Upper lobe of left lung (tissue), 6 donors: ENCODE measurements around the gene SENP2. TPM values are rescaled to one million over a fixed set of nuclear protein-coding genes. Genes with fewer than 3 reads are reported as not detected.
"Not testable (repeated sequence)": the region's sequence is repeated elsewhere in the genome, so short reads cannot be mapped to it uniquely, and the experiment has no call there.

Source experiments
- ATAC-seq, 2 donors: fragments of 200-7000 bp; cut with Tn5 transposase; one replicate each; pipeline ENCODE4 v1.9.1; 2022; ENCODE audit warnings: mild to moderate bottlenecking in 2 of 2, moderate library complexity in 2 of 2; ENCODE audit not compliant: low FRiP score in 2 of 2
- DNase-seq, 2 donors: peaks; one replicate each; pipeline ENCODE4 v3.0.0-alpha.2; 2019 to 2020
- H3K27ac ChIP-seq, 4 donors: fragments of 200-600 bp; sonication (generic); one replicate each; pipeline ENCODE4 v1.5.1; 2016 to 2019
- H3K27me3 ChIP-seq, 4 donors: fragments of 200-600 bp; sonication (generic); one replicate each; pipeline ENCODE4 v1.5.1; 2017 to 2019
- H3K36me3 ChIP-seq, 4 donors: fragments of 200-600 bp; sonication (generic); one replicate each; pipeline ENCODE4 v1.5.1; 2016 to 2019
- H3K4me1 ChIP-seq, 4 donors: fragments of 200-600 bp; sonication (generic); one replicate each; pipeline ENCODE4 v1.5.1; 2018 to 2019
- H3K4me3 ChIP-seq, 4 donors: fragments of 200-600 bp; sonication (generic); one replicate each; pipeline ENCODE4 v1.5.1; 2017 to 2019; ENCODE audit warnings: mild to moderate bottlenecking in 2 of 4, moderate library complexity in 1 of 4
- H3K9me3 ChIP-seq, 4 donors: fragments of 200-600 bp; sonication (generic); one replicate each; pipeline ENCODE4 v1.5.1; 2018 to 2019
- EP300 ChIP-seq, 4 donors: sonication (generic); formaldehyde crosslinking; IDR thresholded peaks; one replicate each; pipeline ENCODE4 v1.5.1; 2017; ENCODE audit warnings: antibody characterized with exemption in 4 of 4, control low read depth in 2 of 4
- POLR2A ChIP-seq, 4 donors: fragments of 450-650 bp; IDR thresholded peaks; one replicate each; pipeline ENCODE4 v1.5.1; 2016 to 2017; ENCODE audit warnings: antibody characterized with exemption in 4 of 4, mild to moderate bottlenecking in 2 of 4
- POLR2AphosphoS5 ChIP-seq, 2 donors: sonication (generic); formaldehyde crosslinking; IDR thresholded peaks; one replicate each; pipeline ENCODE4 v1.5.1; 2017; ENCODE audit warnings: antibody characterized with exemption in 2 of 2
- WGBS, 2 donors: methylation state at CpG; one replicate each; pipeline ENCODE4 v1.1.5; 2017 to 2018; 5-methylcytosine and 5-hydroxymethylcytosine counted together
- total RNA-seq, 6 donors: library from RNA; depleted of rRNA in 4 of 6; stranded (reverse); fragments of >200 nt in 4 of 6; gene quantifications; one replicate each; pipeline versions ENCODE4 v1.1.0 to v1.2.1, GENCODE V29; 2016 to 2021
- TF ChIP-seq, protein P1 (sequence below), 6 experiments: fragments of 450-650 bp in 4 of 6; fragments of 200-600 bp in 2 of 6; sonication (generic) in 2 of 6; IDR thresholded peaks; one replicate each; pipeline ENCODE4 v1.5.1; 2016 to 2019; ENCODE audit warnings: antibody characterized with exemption in 6 of 6
- donor health status: DM: no; HTN: no; CAD: no; lungs with moderate emphysema.
- donor health status: DM: no; HTN: yes; CAD: no; lungs with severe emphysema.

SENP2 gene
- total RNA-seq, 6 donors from 2014 or later: 18.9 to 42.2 (median 31.6) TPM

DNA sequence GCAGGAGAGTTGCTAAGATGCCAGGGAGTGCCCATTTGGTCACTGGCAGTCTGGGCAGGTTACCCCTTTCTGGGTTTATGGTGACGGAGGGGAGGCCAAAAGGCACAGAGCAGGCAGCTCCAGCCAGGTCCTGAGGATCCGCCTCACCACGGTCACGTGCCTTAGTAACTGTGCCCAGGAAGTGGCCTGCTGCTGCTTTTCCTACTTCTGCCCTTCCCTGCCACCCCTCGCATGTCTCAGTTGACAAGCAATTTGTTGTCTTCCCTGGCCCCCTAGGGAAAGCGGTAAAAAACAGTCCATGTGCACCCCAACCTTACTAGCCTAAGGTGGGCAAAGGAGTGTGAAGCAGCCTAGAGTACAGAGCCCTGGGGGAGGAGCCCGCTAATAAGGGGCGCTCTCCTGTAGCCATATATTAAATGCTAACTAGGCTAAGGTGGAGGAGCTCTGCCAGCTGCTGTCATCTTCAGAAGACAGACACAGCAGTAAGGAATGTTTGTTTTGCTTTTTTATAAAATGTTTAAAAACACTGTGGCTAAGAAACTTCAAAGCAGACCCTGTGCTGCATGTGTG is 24.6 kb upstream of the SENP2 start:
- 41 to 56% methylated on average over 8 of the region's 8 CpGs for WGBS, 2 donors
- Histone ChIP-seq H3K4me3 (peak overlapping the region in 1 of 4 donors; percentile 6), H3K27ac (peak overlapping the region; percentile 75 to 85 (median 84)), H3K27me3 (no peaks in the 10 kb centered on the region), H3K9me3 (no peaks in the 10 kb centered on the region), H3K4me1 (peaks cover 7 to 21% (median 15%) of the 10 kb centered on the region in 4 donors), H3K36me3 (no peaks in the 10 kb centered on the region)
- peak; percentile 61 to 71 for ATAC-seq
- TF ChIP-seq POLR2AphosphoS5 (IDR thresholded peaks at IDR 0.05) (peak in 1 of 2 donors; percentile 6), EP300 (IDR thresholded peaks at IDR 0.05) (no peak), POLR2A (IDR thresholded peaks at IDR 0.05) (peak in 1 of 4 donors; percentile 46)
- TF ChIP-seq, protein P1, sequence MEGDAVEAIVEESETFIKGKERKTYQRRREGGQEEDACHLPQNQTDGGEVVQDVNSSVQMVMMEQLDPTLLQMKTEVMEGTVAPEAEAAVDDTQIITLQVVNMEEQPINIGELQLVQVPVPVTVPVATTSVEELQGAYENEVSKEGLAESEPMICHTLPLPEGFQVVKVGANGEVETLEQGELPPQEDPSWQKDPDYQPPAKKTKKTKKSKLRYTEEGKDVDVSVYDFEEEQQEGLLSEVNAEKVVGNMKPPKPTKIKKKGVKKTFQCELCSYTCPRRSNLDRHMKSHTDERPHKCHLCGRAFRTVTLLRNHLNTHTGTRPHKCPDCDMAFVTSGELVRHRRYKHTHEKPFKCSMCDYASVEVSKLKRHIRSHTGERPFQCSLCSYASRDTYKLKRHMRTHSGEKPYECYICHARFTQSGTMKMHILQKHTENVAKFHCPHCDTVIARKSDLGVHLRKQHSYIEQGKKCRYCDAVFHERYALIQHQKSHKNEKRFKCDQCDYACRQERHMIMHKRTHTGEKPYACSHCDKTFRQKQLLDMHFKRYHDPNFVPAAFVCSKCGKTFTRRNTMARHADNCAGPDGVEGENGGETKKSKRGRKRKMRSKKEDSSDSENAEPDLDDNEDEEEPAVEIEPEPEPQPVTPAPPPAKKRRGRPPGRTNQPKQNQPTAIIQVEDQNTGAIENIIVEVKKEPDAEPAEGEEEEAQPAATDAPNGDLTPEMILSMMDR (IDR thresholded peaks at IDR 0.05): no peak
- DNase-seq: peak in 1 of 2 donors; percentile 88

GRCh38 chr3:185561958-185562357 is 24.1 kb upstream of the SENP2 start:
- ATAC-seq (peak; percentile 67 to 90), DNase-seq (peak in 1 of 2 donors; percentile 79)
- WGBS, 2 donors: 24 to 41% methylated on average over 5 of the region's 5 CpGs
- H3K27ac ChIP-seq: peak overlapping the region; percentile 75 to 85 (median 84)
- H3K9me3 ChIP-seq: no peaks in the 10 kb centered on the region
- H3K27me3 ChIP-seq: no peaks in the 10 kb centered on the region
- peaks cover 7 to 21% (median 15%) of the 10 kb centered on the region in 4 donors for H3K4me1 ChIP-seq
- H3K36me3 ChIP-seq: no peaks in the 10 kb centered on the region
- TF ChIP-seq POLR2A (IDR thresholded peaks at IDR 0.05) (no peak), POLR2AphosphoS5 (IDR thresholded peaks at IDR 0.05) (no peak), EP300 (IDR thresholded peaks at IDR 0.05) (no peak)
- TF ChIP-seq, protein P1 (IDR thresholded peaks at IDR 0.05): no peak
- H3K4me3 ChIP-seq: no peak overlapping the region

DNA sequence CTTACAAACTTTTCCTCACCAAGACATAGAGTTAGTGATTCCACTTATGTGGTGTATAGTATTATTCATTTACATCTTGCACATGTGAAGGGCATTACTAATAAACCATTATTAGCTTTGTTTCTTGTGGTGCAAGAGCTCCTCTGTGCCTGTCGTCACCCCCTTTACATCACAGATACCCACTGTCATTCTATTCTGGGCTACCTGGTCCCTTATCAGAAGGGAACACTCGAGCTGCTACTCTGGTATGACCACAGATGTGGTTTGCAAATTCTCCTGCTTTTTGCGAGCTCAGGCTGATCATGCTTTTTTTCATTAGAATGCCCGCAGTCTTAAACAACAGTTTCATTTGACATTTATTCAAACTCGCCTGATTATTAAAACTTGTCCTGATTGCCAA is 13.9 kb upstream of the SENP2 start:
- Histone ChIP-seq H3K36me3 (no peaks in the 10 kb centered on the region), H3K27ac (no peak overlapping the region), H3K4me3 (no peak overlapping the region), H3K27me3 (no peaks in the 10 kb centered on the region), H3K4me1 (peaks cover 0 to 6% (median 0%) of the 10 kb centered on the region in 4 donors), H3K9me3 (peaks cover 0 to 8% (median 0%) of the 10 kb centered on the region in 4 donors)
- WGBS, 2 donors: 82 to 84% methylated on average over 5 of the region's 5 CpGs
- no peak for DNase-seq
- ATAC-seq: no peak
- TF ChIP-seq, protein P1 (IDR thresholded peaks at IDR 0.05): no peak
- TF ChIP-seq POLR2A (IDR thresholded peaks at IDR 0.05) (no peak), POLR2AphosphoS5 (IDR thresholded peaks at IDR 0.05) (no peak), EP300 (IDR thresholded peaks at IDR 0.05) (no peak)

GRCh38 chr3:185575108-185575869 is 10.8 kb upstream of the SENP2 start:
- H3K4me3 ChIP-seq, H3K9me3 ChIP-seq, H3K36me3 ChIP-seq, H3K27me3 ChIP-seq, H3K4me1 ChIP-seq: not testable (repeated sequence)
- 28 to 30% methylated on average over 14 to 17 of the region's 17 CpGs for WGBS, 2 donors
- TF ChIP-seq, protein P1 (IDR thresholded peaks at IDR 0.05): peak; percentile 44 to 82 (median 72)
- peak overlapping the region in 3 of 4 donors; percentile 16 to 50 (median 41) for H3K27ac ChIP-seq
- ATAC-seq: peak; percentile 67 to 68
- DNase-seq: peak in 1 of 2 donors; percentile 50
